ENCODE results near the gene POGZ. TPM values are rescaled to one million over a fixed set of nuclear protein-coding genes. Genes with fewer than 3 reads are reported as not detected.

Gene POGZ
- total RNA-seq, 1 experiment from 2014 or later = 128 TPM

- no peaks in the 10 kb centered on the region for H3K9me3 Mint-ChIP-seq (ENCODE audit: low read depth, unreplicated experiment)
- BruUV-seq (replicated peaks) = no TSS peak
- CTCF ChIA-PET = no interaction called here
- DNase-seq = no peak
- no peak for TF ChIP-seq CTCF (IDR thresholded peaks at IDR 0.05; ENCODE audit: unreplicated experiment)
- H3K4me1 Mint-ChIP-seq (ENCODE audit: low read depth, unreplicated experiment) = no peaks in the 10 kb centered on the region
- H3K27ac Mint-ChIP-seq (ENCODE audit: unreplicated experiment) = no peak overlapping the region
- no peaks in the 10 kb centered on the region for H3K36me3 Mint-ChIP-seq (ENCODE audit: insufficient read depth, unreplicated experiment)
- intact Hi-C loops (cut with micrococcal nuclease; ENCODE audit: unreplicated experiment) = no loop called here
- H3K4me3 Mint-ChIP-seq (ENCODE audit: low read depth, unreplicated experiment) = no peak overlapping the region
- no peaks in the 10 kb centered on the region for H3K27me3 Mint-ChIP-seq (ENCODE audit: unreplicated experiment)
Observed at GRCh38 chr1:151485685-151486255, 26.5 kb upstream of the POGZ start.

- Mint-ChIP-seq H3K36me3 (ENCODE audit: insufficient read depth, unreplicated experiment) (no peaks in the 10 kb centered on the region), H3K9me3 (ENCODE audit: low read depth, unreplicated experiment) (no peaks in the 10 kb centered on the region), H3K27ac (ENCODE audit: unreplicated experiment) (no peak overlapping the region), H3K4me3 (ENCODE audit: low read depth, unreplicated experiment) (no peak overlapping the region), H3K27me3 (ENCODE audit: unreplicated experiment) (no peaks in the 10 kb centered on the region), H3K4me1 (ENCODE audit: low read depth, unreplicated experiment) (peaks cover 19% of the 10 kb centered on the region)
- no peak for TF ChIP-seq CTCF (IDR thresholded peaks at IDR 0.05; ENCODE audit: unreplicated experiment)
- no peak for DNase-seq
- CTCF ChIA-PET = no interaction called here
- no TSS peak for BruUV-seq (replicated peaks)
- intact Hi-C loops (cut with micrococcal nuclease; ENCODE audit: unreplicated experiment) = no loop called here
Observed at GRCh38 chr1:151482017-151482416, 22.7 kb upstream of the POGZ start.

- Mint-ChIP-seq H3K27me3 (ENCODE audit: unreplicated experiment) (no peaks in the 10 kb centered on the region), H3K9me3 (ENCODE audit: low read depth, unreplicated experiment) (no peaks in the 10 kb centered on the region), H3K4me1 (ENCODE audit: low read depth, unreplicated experiment) (peaks cover 19% of the 10 kb centered on the region), H3K27ac (ENCODE audit: unreplicated experiment) (no peak overlapping the region), H3K36me3 (ENCODE audit: insufficient read depth, unreplicated experiment) (no peaks in the 10 kb centered on the region), H3K4me3 (ENCODE audit: low read depth, unreplicated experiment) (no peak overlapping the region)
- TF ChIP-seq CTCF (IDR thresholded peaks at IDR 0.05; ENCODE audit: unreplicated experiment) = no peak
- BruUV-seq (replicated peaks) = no TSS peak
- intact Hi-C loops (cut with micrococcal nuclease; ENCODE audit: unreplicated experiment) = no loop called here
- DNase-seq = no peak
- CTCF ChIA-PET = interaction anchor here (0.9 to 1.1 kb wide), 3 partner anchors 11 to 60 kb away, joined by 3 to 9 read pairs (median 4); no protein-coding TSS in a partner anchor
Observed at GRCh38 chr1:151479462-151479861, 20.2 kb upstream of the POGZ start.

- Mint-ChIP-seq H3K4me1 (ENCODE audit: low read depth, unreplicated experiment) (peaks cover 19% of the 10 kb centered on the region), H3K4me3 (ENCODE audit: low read depth, unreplicated experiment) (no peak overlapping the region), H3K9me3 (ENCODE audit: low read depth, unreplicated experiment) (no peaks in the 10 kb centered on the region), H3K27ac (ENCODE audit: unreplicated experiment) (no peak overlapping the region), H3K36me3 (ENCODE audit: insufficient read depth, unreplicated experiment) (no peaks in the 10 kb centered on the region), H3K27me3 (ENCODE audit: unreplicated experiment) (no peaks in the 10 kb centered on the region)
- no peak for DNase-seq
- no TSS peak for BruUV-seq (replicated peaks)
- CTCF ChIA-PET = interaction anchor here (0.7 to 1.1 kb wide), 5 partner anchors 12 to 61 kb away, joined by 3 to 9 read pairs (median 4); no protein-coding TSS in a partner anchor
- intact Hi-C loops (cut with micrococcal nuclease; ENCODE audit: unreplicated experiment) = no loop called here
- no peak for TF ChIP-seq CTCF (IDR thresholded peaks at IDR 0.05; ENCODE audit: unreplicated experiment)
Observed at GRCh38 chr1:151478923-151479322, 19.6 kb upstream of the POGZ start.

Measured in Calu3 (cell line).